HG02870 (cell line): ENCODE data around the gene SLCO1B1.

Experiments used
- ATAC-seq: cut with Tn5 transposase; IDR thresholded peaks from one replicate; pipeline ENCODE4 v1.9.1; 2021; ENCODE audit warnings: mild to moderate bottlenecking, moderate library complexity; ENCODE audit not compliant: unreplicated experiment

SLCO1B1 gene

DNA sequence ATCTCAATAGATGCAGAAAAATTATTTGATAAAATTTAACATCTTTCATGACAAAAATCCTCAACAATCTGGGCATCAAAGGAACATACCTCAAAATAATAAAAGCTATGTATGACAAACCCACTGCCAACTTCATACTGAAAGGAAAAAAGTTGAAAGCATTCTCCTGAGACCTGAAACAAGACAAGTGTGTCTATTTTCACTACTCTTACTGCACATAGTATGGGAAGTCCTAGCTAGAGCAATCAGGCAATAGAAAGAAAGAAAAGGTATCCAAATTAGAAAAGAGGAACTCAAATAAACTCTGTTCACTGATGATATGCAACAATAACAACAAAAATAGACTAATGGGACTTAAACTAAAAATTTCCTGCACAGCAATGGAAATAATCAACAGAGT, 90.1 kb downstream of the SLCO1B1 start:
- no peak for ATAC-seq

DNA sequence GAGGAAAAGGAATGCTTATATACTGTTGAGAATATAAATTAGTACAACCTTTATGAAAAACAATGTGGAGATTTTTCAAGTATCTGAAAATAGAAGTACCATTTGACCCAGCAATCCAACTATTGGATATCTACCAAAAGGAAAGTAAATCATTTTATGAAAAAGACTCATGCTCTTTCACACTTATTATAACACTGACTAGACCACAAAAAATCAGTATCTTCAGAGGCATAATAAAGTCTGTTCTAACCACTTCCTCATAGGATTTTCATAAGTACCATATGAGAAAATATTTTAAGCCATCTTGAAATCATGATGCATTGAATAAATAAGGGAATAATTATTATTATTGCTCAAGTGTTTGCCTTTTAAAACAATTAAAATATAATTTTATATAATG, 90.8 kb downstream of the SLCO1B1 start:
- no peak for ATAC-seq

DNA sequence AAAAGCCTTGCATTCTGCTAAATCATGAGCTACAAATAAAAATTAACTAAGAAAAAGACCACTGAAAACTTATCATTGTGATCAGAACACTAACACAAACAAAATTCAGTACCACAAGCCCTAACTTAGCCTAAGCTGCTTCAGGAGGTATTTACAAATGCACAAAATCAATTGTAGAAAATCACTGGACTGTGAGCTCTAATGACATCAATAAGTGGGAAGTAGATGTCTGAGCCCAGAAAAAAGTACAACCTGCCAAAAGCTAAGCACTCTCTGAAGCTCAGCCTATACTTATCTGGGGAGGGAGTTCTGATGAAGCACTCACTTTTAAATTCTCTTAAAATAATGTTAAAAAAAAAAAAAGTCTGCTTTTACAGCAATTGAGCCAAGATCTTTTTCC, 92.9 kb downstream of the SLCO1B1 start:
- ATAC-seq: no peak

DNA sequence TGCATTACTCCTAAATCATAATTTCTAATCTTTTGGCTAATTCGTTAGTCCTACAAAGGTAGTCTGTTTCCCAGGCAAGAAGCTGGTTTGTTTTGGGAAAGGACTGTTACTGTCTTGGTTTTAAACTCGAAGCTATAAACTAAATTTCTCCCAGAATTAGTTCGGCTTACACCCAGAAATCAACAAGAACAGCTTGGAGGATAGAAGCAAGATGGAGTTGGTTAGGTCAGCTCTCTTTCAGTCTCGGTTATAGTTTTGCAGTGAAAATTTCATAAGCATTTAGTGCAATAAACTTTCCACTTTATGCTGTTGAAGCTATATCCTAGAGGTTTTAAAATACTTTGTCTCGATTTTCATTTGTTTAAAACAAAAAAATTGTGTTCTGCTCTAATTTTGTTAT, 103.4 kb downstream of the SLCO1B1 start:
- ATAC-seq: no peak

DNA sequence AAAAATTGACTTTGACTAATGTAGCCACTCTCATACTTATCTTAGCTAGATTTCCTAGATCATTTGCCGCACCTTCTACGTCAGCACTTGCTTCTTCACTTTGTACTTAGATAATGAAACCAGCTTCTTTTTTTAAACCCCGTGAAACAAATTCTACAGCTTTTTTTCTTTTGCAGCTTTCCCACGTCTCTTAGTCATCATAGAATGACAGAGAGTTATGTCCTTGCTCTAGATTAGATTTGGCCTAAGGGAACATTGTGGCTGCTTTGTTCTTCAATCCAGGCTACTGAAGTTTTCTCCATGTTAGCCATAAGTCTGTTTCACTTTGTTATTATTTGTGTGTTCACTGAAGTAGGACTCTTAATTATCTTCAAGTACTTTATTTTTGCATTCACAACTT, 108.9 kb downstream of the SLCO1B1 start:
- ATAC-seq: no peak

DNA sequence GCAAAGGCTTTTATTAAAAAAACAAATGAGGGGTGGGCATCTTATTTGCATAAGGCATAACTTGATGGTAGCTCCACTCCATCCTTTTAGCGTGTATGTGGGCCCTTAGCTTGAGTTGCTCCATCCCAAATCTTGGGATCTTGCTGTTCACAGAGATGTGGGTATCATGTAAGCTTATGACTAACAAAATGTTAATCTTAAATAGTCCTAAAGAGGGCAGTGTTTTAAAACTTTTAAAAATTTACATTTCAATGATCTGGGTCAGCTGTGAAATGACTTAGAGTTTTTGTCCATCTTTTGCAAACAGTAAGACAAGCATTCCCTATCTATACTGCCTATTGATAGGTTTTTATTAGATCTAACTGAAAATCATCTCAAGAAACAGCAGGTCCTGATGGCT, 117.7 kb downstream of the SLCO1B1 start:
- ATAC-seq: no peak

DNA sequence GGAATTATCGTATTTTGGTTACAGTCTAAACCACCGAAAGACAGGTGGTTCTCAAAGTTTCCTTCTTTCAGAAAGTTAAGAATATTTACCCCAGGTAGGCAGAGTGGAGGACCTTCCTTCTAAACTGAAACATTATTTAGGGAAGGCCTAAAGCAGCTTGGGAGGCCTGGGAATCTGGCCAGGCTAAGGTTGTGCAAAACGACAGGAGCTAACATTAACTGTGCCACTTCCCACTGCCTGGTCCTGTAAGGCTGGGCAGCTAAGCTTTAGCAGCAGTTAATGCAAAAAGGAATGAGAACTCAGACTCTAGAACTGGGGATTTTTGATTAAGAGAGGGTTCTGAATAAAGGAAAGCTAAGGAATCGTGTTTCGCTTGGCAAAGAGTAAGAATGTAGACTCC, 121.1 kb downstream of the SLCO1B1 start:
- no peak for ATAC-seq

DNA sequence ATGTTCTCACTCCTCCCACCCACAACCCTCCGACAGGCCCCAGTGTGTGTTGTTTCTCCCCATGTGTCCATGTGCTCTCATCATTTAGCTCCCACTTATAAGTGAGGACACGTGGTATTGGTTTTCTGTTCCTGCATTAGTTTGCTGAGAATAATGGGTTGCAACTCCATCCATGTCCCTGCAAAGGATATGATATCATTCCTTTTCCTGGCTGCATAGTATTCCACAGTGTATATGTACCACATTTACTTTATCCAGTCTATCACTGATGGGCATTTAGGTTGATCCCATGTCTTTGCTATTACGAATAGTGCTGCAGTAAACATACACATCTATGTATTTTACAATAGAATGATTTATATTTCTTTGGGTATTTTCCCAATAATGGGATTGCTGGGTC, 126.2 kb downstream of the SLCO1B1 start:
- no peak for ATAC-seq

DNA sequence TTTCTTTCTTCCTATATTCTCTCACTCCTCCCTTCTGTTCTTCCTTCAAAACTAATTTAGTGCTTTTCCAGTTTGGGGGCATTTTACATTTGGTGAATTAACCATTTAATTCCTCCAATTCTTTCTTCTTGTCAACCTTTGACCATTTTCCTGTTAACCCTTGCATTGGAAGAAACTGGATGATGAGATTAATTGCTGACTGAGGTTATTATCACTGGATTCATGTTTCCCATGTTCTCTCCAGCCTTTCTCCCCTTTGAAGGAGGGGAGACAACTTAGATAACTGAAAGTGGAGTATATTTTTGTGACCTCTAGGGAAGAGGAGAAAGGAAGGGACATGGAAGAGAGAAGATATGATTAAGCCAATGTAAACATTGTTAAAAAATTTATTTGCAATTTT, 133.2 kb downstream of the SLCO1B1 start:
- no peak for ATAC-seq

DNA sequence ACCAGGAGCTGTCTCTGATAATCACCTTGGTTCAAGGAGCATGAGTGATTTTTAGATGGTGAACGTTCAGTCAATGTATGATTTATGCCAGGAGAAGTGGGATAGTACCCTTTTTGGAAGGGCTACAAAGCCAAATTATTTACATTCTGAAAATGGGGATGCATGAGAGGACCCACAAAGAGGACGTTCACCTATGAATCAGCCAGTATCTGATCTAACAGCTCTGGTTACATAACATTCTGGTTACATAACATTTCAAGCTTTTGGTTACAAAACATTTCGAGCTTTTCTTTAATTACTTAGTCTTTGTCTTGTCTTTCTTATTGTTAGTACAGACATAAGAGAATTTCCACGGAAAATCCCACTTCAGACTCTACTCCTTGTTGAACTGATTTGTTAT, 134.9 kb downstream of the SLCO1B1 start:
- ATAC-seq: no peak

DNA sequence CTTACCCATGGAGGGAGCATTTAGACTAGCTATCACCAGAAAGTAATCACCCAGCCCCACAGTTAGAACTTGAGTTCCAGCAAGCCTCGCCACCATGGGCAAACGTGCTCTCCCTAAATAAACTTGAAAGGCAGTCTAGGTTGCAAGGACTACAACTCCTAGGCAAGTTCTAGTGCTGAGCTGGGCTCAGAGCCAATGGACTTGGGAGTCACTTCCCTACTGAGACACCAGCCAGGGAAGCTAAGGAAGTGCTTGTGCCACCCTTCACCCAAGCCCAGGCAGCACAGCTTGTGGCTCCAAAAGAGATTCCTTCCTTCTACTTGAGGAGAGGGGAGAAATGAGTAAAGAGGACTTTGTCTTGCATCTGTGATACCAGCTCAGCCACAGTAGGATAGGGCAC, 145.8 kb downstream of the SLCO1B1 start:
- no peak for ATAC-seq
